Activated effector memory CD4-positive, alpha-beta T cell treated with Interleukin-2 at 50 U/mL for 16 hours (primary cell): ENCODE data around the gene CAMK2D.
"Not testable (repeated sequence)": the region's sequence is repeated elsewhere in the genome, so short reads cannot be mapped to it uniquely, and the experiment has no call there.

Experiments used
- DNase-seq: peaks from one replicate; pipeline ENCODE4 v3.0.0-alpha.2; 2020

CAMK2D gene

DNA sequence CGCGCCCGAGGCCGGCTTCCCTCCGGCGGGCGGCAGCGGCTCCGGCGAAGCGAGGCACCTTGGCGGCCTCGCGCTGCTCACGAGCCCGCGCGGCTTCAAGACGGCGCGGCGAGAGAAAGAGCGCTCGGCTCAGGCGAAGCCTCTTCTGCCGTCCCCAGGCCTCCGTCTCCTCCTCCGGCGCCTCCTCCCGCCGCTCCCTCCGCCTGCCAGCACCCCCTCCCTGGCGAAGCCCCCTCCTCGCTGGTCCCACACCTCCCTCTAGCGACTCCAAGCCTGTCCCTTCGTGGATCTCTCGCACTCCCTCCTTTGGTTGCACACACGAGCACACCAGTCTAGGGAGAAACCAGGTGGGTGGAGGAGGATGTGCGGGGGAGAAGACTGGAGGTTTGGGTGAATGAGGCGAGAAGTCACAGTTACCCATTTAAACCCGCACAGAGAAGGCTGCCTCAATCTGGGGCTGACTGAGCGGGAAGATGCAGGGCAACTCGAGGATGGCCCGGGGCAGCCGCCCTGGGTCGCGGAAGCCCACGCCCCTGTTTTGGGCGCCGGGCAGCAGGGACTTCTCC is at the start of gene CAMK2D:
Gene CAMK2D, minus strand, starts transcription at position 119 of the 566 bp plus-strand sequence. CDS start 670 bp downstream, outside the sequence.
- peak; percentile 70 for DNase-seq

- no peak for DNase-seq
Observed at GRCh38 chr4:113810906-113811305, 49.4 kb upstream of the CAMK2D start.

- no peak for DNase-seq
Observed at GRCh38 chr4:113809311-113809710, 47.8 kb upstream of the CAMK2D start.

GRCh38 chr4:113806850-113807249 is 45.3 kb upstream of the CAMK2D start:
- no peak for DNase-seq

DNA sequence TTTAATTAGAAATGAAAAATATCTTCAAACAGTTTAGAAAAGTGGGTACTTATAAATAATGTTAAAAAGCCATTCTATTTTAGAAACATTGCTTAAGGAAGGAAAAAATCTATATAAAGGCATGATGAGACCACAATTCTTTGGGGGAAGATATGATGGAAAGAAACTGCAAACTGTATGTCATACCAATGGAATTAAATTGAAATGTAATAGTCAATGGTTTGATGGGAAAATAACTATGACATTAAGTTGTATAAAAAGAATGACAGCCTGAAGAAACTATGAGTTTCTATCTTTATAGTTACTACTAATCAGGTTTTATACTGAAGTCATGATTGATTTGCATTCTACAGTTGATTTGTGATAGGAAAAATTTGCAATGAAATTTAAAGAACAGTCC is 40.3 kb upstream of the CAMK2D start:
- DNase-seq = no peak

DNA sequence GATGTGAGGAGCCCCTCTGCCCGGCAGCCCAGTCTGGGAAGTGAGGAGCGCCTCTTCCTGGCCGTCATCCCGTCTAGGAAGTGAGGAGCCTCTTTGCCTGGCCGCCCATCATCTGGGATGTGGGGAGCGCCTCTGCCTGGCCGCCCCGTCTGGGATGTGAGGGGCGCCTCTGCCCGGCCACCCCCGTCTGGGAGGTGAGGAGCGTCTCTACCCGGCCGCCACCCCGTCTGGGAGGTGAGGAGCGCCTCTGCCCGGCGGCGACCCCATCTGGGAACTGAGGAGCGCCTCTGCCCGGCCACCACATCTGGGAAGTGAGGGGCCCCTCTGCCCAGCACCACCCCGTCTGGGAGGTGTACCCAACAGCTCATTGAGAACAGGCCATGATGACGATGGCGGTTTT is 34.8 kb upstream of the CAMK2D start:
- not testable (repeated sequence) for DNase-seq

- no peak for DNase-seq
Observed at GRCh38 chr4:113790478-113790877, 28.9 kb upstream of the CAMK2D start.

- DNase-seq = no peak
Observed at GRCh38 chr4:113788888-113789287, 27.4 kb upstream of the CAMK2D start.

DNA sequence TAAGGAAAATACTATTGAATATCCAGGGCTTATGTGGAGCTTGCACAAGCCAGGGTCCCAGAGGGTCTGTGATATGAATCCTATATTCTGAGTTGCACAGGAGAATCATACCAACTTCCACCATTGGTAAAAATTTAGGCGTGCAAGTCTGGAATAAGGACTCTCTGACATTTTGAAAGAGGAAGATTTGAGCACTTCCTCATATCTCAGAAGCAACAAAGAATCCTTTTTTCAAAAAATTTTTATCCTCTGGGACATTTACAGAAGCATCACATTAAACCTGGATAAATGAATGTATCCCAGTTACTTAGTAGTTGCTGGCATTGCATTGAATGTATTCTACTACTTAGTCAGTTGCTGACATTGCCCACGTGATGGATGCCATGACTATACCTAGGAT is 24.2 kb upstream of the CAMK2D start:
- DNase-seq = no peak

DNA sequence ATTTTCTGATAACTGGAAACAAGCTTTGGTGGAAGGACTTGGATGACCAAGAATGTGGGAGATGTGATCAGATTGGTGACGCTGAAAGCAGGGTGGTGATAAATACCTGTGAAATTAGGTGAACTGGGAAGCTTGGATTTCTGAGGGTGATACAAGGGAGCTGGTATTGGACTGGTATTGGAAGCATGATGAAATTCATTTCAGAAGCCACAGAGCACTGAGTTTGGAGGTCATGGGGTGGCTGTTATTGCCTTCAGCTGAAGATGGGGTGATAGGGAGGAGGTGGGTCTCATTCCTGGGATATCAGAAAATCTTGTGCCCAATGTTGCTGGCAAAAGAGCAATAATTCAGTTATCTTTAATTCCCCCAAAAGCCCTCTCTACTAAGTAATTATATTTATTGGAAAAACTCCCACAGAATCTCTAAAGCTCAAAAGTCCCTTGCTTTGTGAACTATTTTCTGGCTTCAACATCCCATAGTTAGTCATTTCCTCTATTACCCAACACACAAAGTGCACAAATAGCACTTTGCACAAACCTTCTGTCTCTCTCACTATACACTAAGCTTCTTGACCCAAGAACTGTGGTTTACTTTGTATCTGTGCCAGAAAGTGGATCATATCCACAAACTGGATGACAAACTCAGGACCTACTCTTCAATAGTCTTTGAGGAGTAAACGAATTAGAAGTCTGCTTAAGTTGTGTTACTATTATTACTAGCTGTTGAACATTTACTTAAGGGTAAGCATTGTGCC is 23.1 kb upstream of the CAMK2D start:
- DNase-seq = no peak

DNA sequence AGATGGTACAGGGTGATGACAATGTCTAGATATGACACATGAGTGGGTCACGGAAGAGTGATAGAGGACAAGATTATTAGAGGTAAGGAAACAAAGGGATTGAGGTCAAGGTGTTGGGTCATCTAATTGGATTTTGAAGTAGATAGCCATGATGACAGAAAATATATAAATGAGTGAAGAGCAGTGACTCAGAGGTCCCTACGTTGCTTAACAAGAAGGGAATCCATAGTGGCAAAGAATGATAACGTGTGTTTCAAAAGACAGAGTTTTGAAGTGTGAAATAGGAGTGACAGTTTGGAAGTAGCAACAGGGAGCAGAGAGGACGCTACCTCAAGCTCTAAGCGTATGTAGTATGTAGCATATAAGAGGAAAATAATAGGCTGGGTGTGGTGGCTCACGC is 22.2 kb upstream of the CAMK2D start:
- DNase-seq = no peak

DNA sequence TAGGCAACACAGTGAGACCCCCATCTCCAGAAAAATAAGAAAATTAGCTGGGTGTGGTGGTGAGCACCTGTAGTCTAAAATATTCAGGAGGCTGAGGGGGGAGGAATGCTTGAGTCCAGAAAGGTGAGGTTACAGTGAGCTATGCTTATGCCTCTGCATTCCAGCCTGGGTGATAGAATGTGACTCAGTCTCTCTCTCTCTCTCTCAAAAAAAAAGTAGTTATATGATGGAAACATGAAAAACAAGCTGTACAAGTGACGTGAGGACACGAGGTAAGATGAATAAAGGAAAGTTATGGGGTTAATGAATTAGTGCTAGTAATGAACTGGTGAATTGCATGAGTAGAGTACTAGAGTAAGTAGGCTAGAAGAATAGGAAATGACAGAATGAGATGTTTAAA is 21.8 kb upstream of the CAMK2D start:
- no peak for DNase-seq

- DNase-seq = no peak
Observed at GRCh38 chr4:113781439-113782040, 20.0 kb upstream of the CAMK2D start.

DNA sequence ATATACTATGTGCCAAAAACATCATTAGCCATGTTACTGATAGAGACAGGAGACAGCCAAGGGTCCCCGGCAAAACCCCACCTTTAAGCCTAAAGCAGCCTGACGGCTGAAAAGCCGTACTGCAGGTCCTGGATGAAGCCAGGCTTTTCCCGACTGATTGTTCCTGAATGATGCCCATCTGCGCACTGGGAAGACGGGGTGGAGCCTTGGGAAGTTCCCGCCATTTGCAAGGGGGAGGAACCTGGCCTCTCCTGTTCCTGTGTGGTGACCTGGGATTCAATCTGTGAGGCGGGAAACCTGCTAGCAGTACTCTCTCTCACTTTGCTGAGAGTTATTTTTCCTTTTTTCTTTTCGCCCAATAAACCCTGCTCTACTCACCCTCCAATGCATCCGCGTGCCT is 15.1 kb upstream of the CAMK2D start:
- no peak for DNase-seq

DNA sequence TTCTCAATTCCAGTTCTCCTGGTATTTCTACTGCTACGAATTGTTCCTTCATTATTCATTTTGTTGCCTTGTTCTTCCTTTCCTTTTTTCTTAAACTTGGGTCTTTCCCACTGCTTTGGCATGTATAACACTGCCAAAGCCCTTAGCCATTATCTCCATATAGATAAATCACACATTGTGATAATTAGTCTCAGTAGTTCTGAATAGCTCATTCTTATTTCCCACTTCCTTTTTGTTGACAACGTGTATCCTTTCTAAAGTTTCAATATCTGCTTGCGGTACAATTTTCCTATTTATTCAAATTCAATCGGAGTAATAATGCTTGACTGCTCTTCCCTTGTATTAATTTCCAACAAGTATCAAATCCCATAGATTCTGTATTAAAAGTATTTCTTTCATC is 14.5 kb upstream of the CAMK2D start:
- no peak for DNase-seq

- no peak for DNase-seq
Observed at GRCh38 chr4:113773756-113774155, 12.2 kb upstream of the CAMK2D start.

DNA sequence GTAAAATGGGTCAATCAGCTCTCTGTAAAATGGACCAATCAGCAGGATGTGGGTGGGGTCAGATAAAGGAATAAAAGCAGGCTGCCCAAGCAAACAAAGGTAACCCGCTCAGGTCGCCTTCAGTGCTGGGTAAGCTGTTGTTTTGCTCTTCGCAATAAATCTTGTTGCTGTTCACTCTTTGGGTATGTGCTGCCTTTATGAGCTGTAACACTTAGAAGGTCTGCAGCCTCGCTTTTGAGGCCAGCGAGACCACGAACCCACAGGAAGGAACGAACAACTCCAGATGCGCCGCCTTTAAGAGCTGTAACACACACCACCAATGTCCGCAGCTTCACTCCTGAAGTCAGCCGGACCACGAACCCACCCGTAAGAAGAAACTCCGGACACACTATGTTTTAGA is 11.5 kb upstream of the CAMK2D start:
- DNase-seq = peak; percentile 8

GRCh38 chr4:113772319-113772718 is 10.8 kb upstream of the CAMK2D start:
- no peak for DNase-seq

GRCh38 chr4:113769744-113770143 is 8.2 kb upstream of the CAMK2D start:
- no peak for DNase-seq

DNA sequence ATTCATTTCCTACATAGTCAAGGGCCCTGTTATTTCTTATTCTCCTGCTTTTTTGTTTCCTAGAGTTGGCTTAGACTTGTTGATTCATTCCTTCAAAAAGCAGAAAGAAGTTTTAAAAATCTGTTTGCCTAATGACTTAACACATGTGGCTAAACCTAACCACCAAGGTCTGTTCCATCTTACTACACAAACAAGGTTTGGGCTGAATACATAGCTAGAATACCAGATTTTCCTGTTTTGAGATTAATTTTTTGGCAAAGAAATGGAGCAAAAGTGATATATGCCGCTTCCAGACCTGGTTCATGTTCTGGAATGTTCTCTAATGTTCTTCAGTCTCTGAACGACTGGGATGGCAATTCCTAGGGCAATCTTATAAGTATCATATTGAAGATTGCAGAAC is 7.4 kb upstream of the CAMK2D start:
- DNase-seq = no peak

GRCh38 chr4:113766882-113767281 is 5.3 kb upstream of the CAMK2D start:
- DNase-seq = no peak

DNA sequence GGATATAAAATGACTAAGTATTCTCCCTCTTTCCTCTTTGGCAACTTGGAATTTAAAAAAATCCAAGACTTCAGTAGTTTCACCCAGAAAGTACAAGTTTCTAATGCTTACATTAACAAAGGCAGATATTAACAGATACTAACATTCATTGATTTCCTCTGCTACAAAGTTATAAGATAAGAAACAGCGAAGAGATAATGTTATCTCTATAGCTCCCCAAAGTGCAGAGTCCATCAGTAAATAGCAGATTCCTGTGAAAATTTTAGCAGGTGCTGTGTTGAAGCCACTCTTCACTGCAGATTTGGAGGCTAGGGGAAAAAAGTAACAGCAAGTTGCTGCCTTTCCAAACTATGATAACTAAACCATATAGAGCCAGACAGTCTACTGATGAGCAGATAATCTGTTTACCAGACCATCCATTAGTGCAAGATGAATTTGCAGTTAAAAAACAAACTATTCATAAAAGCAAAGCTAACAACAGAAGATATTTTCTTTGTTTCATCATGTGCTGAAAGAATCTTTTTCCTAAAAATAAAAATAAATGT is 3.3 kb upstream of the CAMK2D start:
- no peak for DNase-seq

DNA sequence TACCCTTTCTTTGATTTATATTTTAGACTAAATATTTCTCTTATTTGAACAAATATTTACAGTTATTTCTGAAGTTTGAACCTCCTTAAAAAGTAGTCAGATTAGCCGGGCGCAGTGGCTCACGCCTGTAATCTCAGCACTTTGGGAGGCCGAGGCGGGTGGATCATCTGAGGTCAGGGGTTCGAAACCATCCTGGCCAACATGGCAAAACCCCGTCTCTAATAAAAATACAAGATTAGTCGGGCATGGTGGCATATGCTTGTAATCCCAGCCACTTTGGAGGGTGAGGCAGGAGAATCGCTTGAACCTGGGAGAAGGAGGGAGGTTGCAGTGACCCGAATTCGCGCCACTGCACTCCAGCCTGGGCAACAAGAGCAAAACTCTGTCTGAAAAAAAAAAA is 2.4 kb upstream of the CAMK2D start:
- DNase-seq = not testable (repeated sequence)

- DNase-seq = no peak
Observed at GRCh38 chr4:113763029-113763285, 1.4 kb upstream of the CAMK2D start.
